H9 (cell line): ENCODE data around the gene ITPKC. TPM values are rescaled to one million over a fixed set of nuclear protein-coding genes. Genes with fewer than 3 reads are reported as not detected.
A peak's percentile ranks its signal among the peaks of the same experiment; 100 is the strongest.

Experiments
- DNase-seq: peaks from one replicate; pipeline ENCODE4 v3.0.0-alpha.2; 2017
- H2AFZ ChIP-seq: one replicate; pipeline ENCODE4 v1.6.1; 2013; ENCODE audit warnings: mild to moderate bottlenecking, low read length, control low read depth, moderate library complexity
- H2AK5ac ChIP-seq: 2 replicates; pipeline ENCODE4 v1.6.1; 2013; ENCODE audit warnings: low read length, control low read depth, mixed read lengths; ENCODE audit not compliant: insufficient read length
- H2BK120ac ChIP-seq: one replicate; pipeline ENCODE4 v1.6.1; 2013; ENCODE audit warnings: low read depth, mild to moderate bottlenecking, low read length, control low read depth, inconsistent platforms; ENCODE audit not compliant: poor library complexity, severe bottlenecking
- H2BK12ac ChIP-seq: 2 replicates; pipeline ENCODE4 v1.6.1; 2013; ENCODE audit warnings: low read length, control low read depth, mixed read lengths, low read depth; ENCODE audit not compliant: insufficient read length
- H2BK15ac ChIP-seq: 2 replicates; pipeline ENCODE4 v1.6.1; 2013; ENCODE audit warnings: low read depth, low read length, control low read depth
- H2BK20ac ChIP-seq: one replicate; pipeline ENCODE4 v1.6.1; 2013; ENCODE audit warnings: low read depth, mild to moderate bottlenecking, low read length, control low read depth, inconsistent platforms; ENCODE audit not compliant: poor library complexity, severe bottlenecking
- H2BK5ac ChIP-seq: 2 replicates; pipeline ENCODE4 v1.6.1; 2013; ENCODE audit warnings: low read length, control low read depth, mixed read lengths; ENCODE audit not compliant: insufficient read length
- H3K14ac ChIP-seq: 2 replicates; pipeline ENCODE4 v1.6.1; 2013; ENCODE audit warnings: low read length, control low read depth; ENCODE audit not compliant: insufficient read depth
- H3K18ac ChIP-seq: 2 replicates; pipeline ENCODE4 v1.6.1; 2013; ENCODE audit warnings: low read depth, mild to moderate bottlenecking, mixed read lengths, low read length, control low read depth; ENCODE audit not compliant: insufficient read length
- H3K23ac ChIP-seq: 2 replicates; pipeline ENCODE4 v1.6.1; 2013; ENCODE audit warnings: low read length, control low read depth, mixed read lengths, low read depth; ENCODE audit not compliant: insufficient read length
- H3K23me2 ChIP-seq: 2 replicates; pipeline ENCODE4 v1.6.1; 2013; ENCODE audit warnings: low read depth, mild to moderate bottlenecking, mixed read lengths, low read length, control low read depth; ENCODE audit not compliant: insufficient read length, poor library complexity, severe bottlenecking
- H3K27ac ChIP-seq: 2 replicates; pipeline ENCODE4 v1.5.1; 2013; ENCODE audit warnings: low read length, control low read depth, mixed read lengths, low read depth; ENCODE audit not compliant: insufficient read length
- H3K27me3 ChIP-seq: 2 replicates; pipeline ENCODE4 v1.6.1; 2013; ENCODE audit warnings: low read length, control low read depth, inconsistent platforms; ENCODE audit not compliant: insufficient read depth
- H3K4ac ChIP-seq: 2 replicates; pipeline ENCODE4 v1.6.1; 2013; ENCODE audit warnings: low read depth, mild to moderate bottlenecking, control low read depth, inconsistent platforms, low read length, moderate library complexity
- H3K4me1 ChIP-seq: 2 replicates; pipeline ENCODE4 v1.6.1; 2013; ENCODE audit warnings: low read length, control low read depth, inconsistent platforms; ENCODE audit not compliant: insufficient read depth
- H3K4me2 ChIP-seq: 2 replicates; pipeline ENCODE4 v1.6.1; 2013; ENCODE audit warnings: low read length, control low read depth, mixed read lengths; ENCODE audit not compliant: insufficient read length, insufficient read depth
- H3K56ac ChIP-seq: 2 replicates; pipeline ENCODE4 v1.6.1; 2013; ENCODE audit warnings: low read depth, mild to moderate bottlenecking, mixed read lengths, low read length, control low read depth; ENCODE audit not compliant: insufficient read length
- H3K79me1 ChIP-seq: 2 replicates; pipeline ENCODE4 v1.6.1; 2013; ENCODE audit warnings: low read depth, mild to moderate bottlenecking, moderate library complexity, low read length, control low read depth, inconsistent platforms; ENCODE audit not compliant: insufficient read depth, poor library complexity, severe bottlenecking
- H3K79me2 ChIP-seq: 2 replicates; pipeline ENCODE4 v1.6.1; 2013; ENCODE audit warnings: low read length, control low read depth, inconsistent platforms; ENCODE audit not compliant: insufficient read depth
- H3K9ac ChIP-seq: 2 replicates; pipeline ENCODE4 v1.6.1; 2013; ENCODE audit warnings: low read length, control low read depth, mixed read lengths; ENCODE audit not compliant: insufficient read length; ENCODE audit errors: extremely low read depth
- H3K9me3 ChIP-seq: one replicate; pipeline ENCODE4 v1.6.1; 2013; ENCODE audit warnings: low read depth, low read length, inconsistent platforms; ENCODE audit not compliant: control insufficient read depth
- H3T11ph ChIP-seq: one replicate; pipeline ENCODE4 v1.6.1; 2013; ENCODE audit warnings: mild to moderate bottlenecking, low read length, control low read depth, inconsistent platforms
- H4K20me1 ChIP-seq: one replicate; pipeline ENCODE4 v1.6.1; 2013; ENCODE audit not compliant: control insufficient read depth, insufficient read length, insufficient read depth
- H4K5ac ChIP-seq: 2 replicates; pipeline ENCODE4 v1.6.1; 2013; ENCODE audit warnings: low read depth, mild to moderate bottlenecking, mixed read lengths, low read length, control low read depth; ENCODE audit not compliant: insufficient read length
- H4K8ac ChIP-seq: replicated peaks from 2 replicates; pipeline ENCODE4 v1.6.1; 2013; ENCODE audit warnings: low read length, control low read depth, mixed read lengths, low read depth; ENCODE audit not compliant: insufficient read length
- H4K91ac ChIP-seq: 2 replicates; pipeline ENCODE4 v1.6.1; 2013; ENCODE audit warnings: low read depth, mild to moderate bottlenecking, moderate library complexity, mixed read lengths, low read length, control low read depth; ENCODE audit not compliant: insufficient read length
- H3K27ac Mint-ChIP-seq, 3 experiments: 2 replicates in 2 of 3; 3 replicates in 1 of 3; pipeline ENCODE4 v1.8.0; 2020 to 2021; ENCODE audit warnings: mixed read lengths in 3 of 3, mild to moderate bottlenecking in 1 of 3, moderate library complexity in 1 of 3
- H3K27me3 Mint-ChIP-seq: 2 replicates; pipeline ENCODE4 v1.8.0; 2021; ENCODE audit warnings: low read depth, mild to moderate bottlenecking, moderate library complexity, mixed read lengths
- H3K36me3 Mint-ChIP-seq, 3 experiments: 2 replicates in 2 of 3; 3 replicates in 1 of 3; pipeline ENCODE4 v1.8.0; 2020 to 2021; ENCODE audit warnings: low read depth in 3 of 3, mixed read lengths in 3 of 3; ENCODE audit not compliant: insufficient read depth in 1 of 3
- H3K4me1 Mint-ChIP-seq, 2 experiments: 2 replicates each; pipeline ENCODE4 v1.8.0; 2020; ENCODE audit warnings: mixed read lengths in 2 of 2
- H3K4me3 Mint-ChIP-seq, 2 experiments: 2 replicates in 1 of 2; 3 replicates in 1 of 2; pipeline ENCODE4 v1.8.0; 2020 to 2021; ENCODE audit warnings: mild to moderate bottlenecking in 2 of 2, mixed read lengths in 2 of 2, moderate library complexity in 1 of 2
- H3K9me3 Mint-ChIP-seq, 2 experiments: 2 replicates in 1 of 2; 3 replicates in 1 of 2; pipeline ENCODE4 v1.8.0; 2020; ENCODE audit warnings: mild to moderate bottlenecking in 2 of 2, mixed read lengths in 2 of 2, moderate library complexity in 1 of 2
- CTCF ChIP-seq: fragments of 200-600 bp; sonication (generic); conservative IDR thresholded peaks from 3 replicates; pipeline ENCODE4 v1.8.0; 2021; ENCODE audit warnings: antibody characterized with exemption, mild to moderate bottlenecking
- WGBS: extraction: QIAGEN DNeasy Blood & Tissue Kit; methylation state at CpG from one replicate; pipeline ENCODE4 v1.1.7; 2013; ENCODE audit warnings: missing lambda C conversion rate, low lambda C conversion rate, mixed read lengths; ENCODE audit not compliant: insufficient read length; ENCODE audit errors: extremely low coverage; 5-methylcytosine and 5-hydroxymethylcytosine counted together
- total RNA-seq: library from RNA; stranded (reverse); gene quantifications from 2 replicates; pipeline ENCODE4 v1.2.1, GENCODE V29; 2021

ITPKC gene
- total RNA-seq, 1 experiment from 2014 or later = 11.2 TPM

- H3K4me1 Mint-ChIP-seq = peaks cover 11 to 15% of the 10 kb centered on the region in 2 experiments
- TF ChIP-seq CTCF = no peak
- H3K27ac ChIP-seq = no peak overlapping the region
- 0 out of 2 replicates have a peak, but pooled peaks cover 4% of the 10 kb centered on the region for H3K4me1 ChIP-seq
- no peak overlapping the region for H3T11ph ChIP-seq
- no peak overlapping the region for H2BK15ac ChIP-seq
- H3K4me3 Mint-ChIP-seq = no peak overlapping the region
- no peak overlapping the region for H3K56ac ChIP-seq
- H3K23me2 ChIP-seq = no peaks in the 10 kb centered on the region
- H2AK5ac ChIP-seq = no peak overlapping the region
- H3K36me3 Mint-ChIP-seq = peaks cover 6 to 27% (median 23%) of the 10 kb centered on the region in 3 experiments; a peak in 6 of 7 replicates
- H3K27ac Mint-ChIP-seq = peak overlapping the region; percentile 9 to 93 (median 77); a peak in 5 of 7 replicates
- H2BK20ac ChIP-seq = no peak overlapping the region
- no peak overlapping the region for H4K5ac ChIP-seq
- no peak overlapping the region for H3K23ac ChIP-seq
- WGBS = no CpG with 5 or more reads among the region's 10 CpGs
- no peak for DNase-seq
- H2BK120ac ChIP-seq = no peak overlapping the region
- H4K91ac ChIP-seq = no peak overlapping the region
- no peaks in the 10 kb centered on the region for H3K9me3 ChIP-seq
- no peak overlapping the region for H4K8ac ChIP-seq
- no peaks in the 10 kb centered on the region for H4K20me1 ChIP-seq
- H2AFZ ChIP-seq = no peak overlapping the region
- H3K18ac ChIP-seq = no peak overlapping the region
- no peaks in the 10 kb centered on the region for H3K27me3 ChIP-seq
- H3K14ac ChIP-seq = no peak overlapping the region; the same call in 1 of the 2 replicates
- no peak overlapping the region for H2BK5ac ChIP-seq
- H3K9me3 Mint-ChIP-seq = no peaks in the 10 kb centered on the region
- no peak overlapping the region for H3K9ac ChIP-seq
- no peak overlapping the region for H3K4me2 ChIP-seq
- H3K4ac ChIP-seq = no peak overlapping the region
- no peaks in the 10 kb centered on the region for H3K79me2 ChIP-seq
- H3K79me1 ChIP-seq = no peaks in the 10 kb centered on the region
- H3K27me3 Mint-ChIP-seq = no peaks in the 10 kb centered on the region
- H2BK12ac ChIP-seq = no peak overlapping the region
These were observed 24.8 kb downstream of the ITPKC start for GRCh38 chr19:40741527-40742390.
